HCT116 (cell line): ENCODE measurements around the gene IL17REL. TPM values are rescaled to one million over a fixed set of nuclear protein-coding genes. Genes with fewer than 3 reads are reported as not detected.

Source experiments
- ATAC-seq: fragments of 200-7000 bp; cut with Tn5 transposase; 2 replicates; pipeline ENCODE4 v1.9.1; 2020; ENCODE audit warnings: mild to moderate bottlenecking, moderate library complexity
- BruUV-seq: library from RNA; stranded (reverse); fragments of 400-500 nt; replicated peaks from 2 replicates; lab custom pipeline; 2021; lab: Mats Ljungman, UMichigan
- CTCF ChIA-PET: fragments of 300-600 bp; sonication (Branson Sonifier 250); formaldehyde crosslinking; loops from one replicate; lab custom pipeline; 2021; ENCODE audit warnings: antibody characterized with exemption; lab: Charles Lee
- POLR2A ChIA-PET: fragments of 300-600, 350-600 bp; sonication (Branson Sonifier 250); formaldehyde crosslinking; loops from one replicate; lab custom pipeline; 2021; ENCODE audit warnings: antibody characterized with exemption; lab: Charles Lee
- RAD21 ChIA-PET, 2 experiments: fragments of 300-600 bp; sonication (Branson Sonifier 250); formaldehyde crosslinking; loops; one replicate each; lab custom pipeline; 2023; ENCODE audit warnings: low total read pairs in 2 of 2; ENCODE audit not compliant: uncharacterized antibody in 2 of 2, unreplicated experiment in 2 of 2, low non-redundant PET in 1 of 2; lab: Charles Lee
- DNase-seq: peaks from one replicate; pipeline ENCODE4 v3.0.0-alpha.2; 2010; ENCODE audit warnings: low read depth, low spot score
- H2AFZ ChIP-seq: fragments of 200-600 bp; shearing (Covaris generic), sonication (generic); 2 replicates; pipeline ENCODE4 v1.6.1; 2017; ENCODE audit warnings: low read depth, mixed run types, mixed read lengths, antibody characterized with exemption, low read length; ENCODE audit not compliant: poor library complexity, severe bottlenecking
- H3K27ac ChIP-seq: 2 replicates; pipeline ENCODE4 v1.5.1; 2012; ENCODE audit warnings: low read depth, low read length
- H3K27me3 ChIP-seq: fragments of 200-600 bp; sonication (generic); 2 replicates; pipeline ENCODE4 v1.6.1; 2016; ENCODE audit warnings: mixed run types, low read length, mixed read lengths; ENCODE audit not compliant: insufficient read depth
- H3K36me3 ChIP-seq, 2 experiments: fragments of 200-500 bp in 1 of 2; fragments of 200-600 bp in 1 of 2; sonication (Bioruptor generic) in 1 of 2; sonication (generic) in 1 of 2; 2 replicates each; pipeline versions ENCODE4 v1.5.1 to v1.6.1; 2014 to 2016; ENCODE audit warnings: low read length in 2 of 2, inconsistent platforms in 1 of 2, mixed read lengths in 1 of 2, mixed run types in 1 of 2; ENCODE audit not compliant: insufficient read depth in 2 of 2, control insufficient read depth in 1 of 2
- H3K4me1 ChIP-seq, 2 experiments: fragments of 200-600 bp in 1 of 2; sonication (generic) in 1 of 2; 2 replicates each; pipeline versions ENCODE4 v1.5.1 to v1.6.1; 2012 to 2017; ENCODE audit warnings: low read length in 2 of 2, inconsistent platforms in 1 of 2, mild to moderate bottlenecking in 1 of 2, mixed read lengths in 1 of 2, mixed run types in 1 of 2, moderate library complexity in 1 of 2; ENCODE audit not compliant: insufficient read depth in 2 of 2, control insufficient read depth in 1 of 2
- H3K4me2 ChIP-seq: fragments of 200-600 bp; sonication (generic); 2 replicates; pipeline ENCODE4 v1.6.1; 2017; ENCODE audit warnings: mixed run types, low read length, mixed read lengths
- H3K4me3 ChIP-seq, 2 experiments: fragments of 200-600 bp in 1 of 2; sonication (generic) in 1 of 2; replicated peaks in 1 of 2; 2 replicates each; pipeline ENCODE4 v1.5.1; 2011 to 2016; ENCODE audit warnings: low read length in 2 of 2, control low read depth in 1 of 2, low read depth in 1 of 2, mild to moderate bottlenecking in 1 of 2, mixed read lengths in 1 of 2, mixed run types in 1 of 2
- H3K79me2 ChIP-seq: fragments of 200-600 bp; sonication (generic); 2 replicates; pipeline ENCODE4 v1.6.1; 2017; ENCODE audit warnings: mild to moderate bottlenecking, mixed run types, low read length, moderate library complexity, mixed read lengths; ENCODE audit not compliant: insufficient read depth
- H3K9ac ChIP-seq: fragments of 200-600 bp; sonication (generic); 2 replicates; pipeline ENCODE4 v1.6.1; 2016; ENCODE audit warnings: low read length, mixed read lengths
- H3K9me2 ChIP-seq: fragments of 200-600 bp; sonication (generic), shearing (Covaris generic); 2 replicates; pipeline ENCODE4 v1.6.1; 2017; ENCODE audit warnings: mixed run types, mild to moderate bottlenecking, moderate library complexity; ENCODE audit not compliant: insufficient read depth
- H3K9me3 ChIP-seq, 2 experiments: fragments of 200-500 bp in 1 of 2; fragments of 200-600 bp in 1 of 2; sonication (Bioruptor generic) in 1 of 2; sonication (generic) in 1 of 2; 2 replicates each; pipeline ENCODE4 v1.6.1; 2014 to 2017; ENCODE audit warnings: low read length in 2 of 2, mixed read lengths in 2 of 2, inconsistent platforms in 1 of 2, low read depth in 1 of 2, mild to moderate bottlenecking in 1 of 2, mixed run types in 1 of 2, moderate library complexity in 1 of 2; ENCODE audit not compliant: control insufficient read depth in 1 of 2, insufficient read depth in 1 of 2
- H4K20me1 ChIP-seq: fragments of 200-600 bp; sonication (generic), shearing (Covaris generic); 2 replicates; pipeline ENCODE4 v1.6.1; 2017; ENCODE audit warnings: mixed run types, mild to moderate bottlenecking, moderate library complexity; ENCODE audit not compliant: insufficient read depth
- CEBPB ChIP-seq: IDR thresholded peaks from 2 replicates; pipeline ENCODE4 v1.6.1; 2012; ENCODE audit warnings: low read depth
- CTCF ChIP-seq, 3 experiments: fragments of 200-600 bp in 1 of 3; sonication (generic) in 1 of 3; IDR thresholded peaks in 2 of 3; conservative IDR thresholded peaks in 1 of 3; 2 replicates each; pipeline ENCODE4 v1.5.1; 2012 to 2017; ENCODE audit warnings: low read depth in 2 of 3, low read length in 2 of 3, antibody characterized with exemption in 1 of 3, borderline replicate concordance in 1 of 3, control low read depth in 1 of 3, mild to moderate bottlenecking in 1 of 3, mixed read lengths in 1 of 3, mixed run types in 1 of 3, moderate library complexity in 1 of 3; ENCODE audit not compliant: insufficient read depth in 1 of 3
- EGR1 ChIP-seq: IDR thresholded peaks from 2 replicates; pipeline ENCODE4 v1.6.1; 2012; ENCODE audit warnings: low read depth
- ELF1 ChIP-seq: IDR thresholded peaks from 2 replicates; pipeline ENCODE4 v1.6.1; 2012; ENCODE audit warnings: low read depth, borderline replicate concordance
- EZH2phosphoT487 ChIP-seq: fragments of 200-600 bp; IDR thresholded peaks from 2 replicates; pipeline ENCODE4 v1.6.1; 2018; ENCODE audit warnings: antibody characterized with exemption, borderline replicate concordance
- JUND ChIP-seq: IDR thresholded peaks from 2 replicates; pipeline ENCODE4 v1.6.1; 2012
- SIN3A ChIP-seq: IDR thresholded peaks from 2 replicates; pipeline ENCODE4 v1.6.1; 2012; ENCODE audit warnings: low read depth
- SRF ChIP-seq: IDR thresholded peaks from 2 replicates; pipeline ENCODE4 v1.6.1; 2012; ENCODE audit warnings: low read depth
- ZFX ChIP-seq: fragments of 450-650 bp; IDR thresholded peaks from 2 replicates; pipeline ENCODE4 v1.6.1; 2017
- intact Hi-C: fragments of 100-400 bp; cut with micrococcal nuclease; formaldehyde crosslinking; loops from 2 replicates; pipeline ENCODE4 v1.10.0; 2022
- total RNA-seq: library from RNA; stranded (reverse); gene quantifications from one replicate; pipeline ENCODE4 v1.2.1, GENCODE V29; 2021; ENCODE audit not compliant: unreplicated experiment
- TF ChIP-seq, protein P1 (sequence below): IDR thresholded peaks from 2 replicates; pipeline ENCODE4 v1.6.1; 2012

IL17REL gene
- total RNA-seq, 1 experiment from 2014 or later: not detected

DNA sequence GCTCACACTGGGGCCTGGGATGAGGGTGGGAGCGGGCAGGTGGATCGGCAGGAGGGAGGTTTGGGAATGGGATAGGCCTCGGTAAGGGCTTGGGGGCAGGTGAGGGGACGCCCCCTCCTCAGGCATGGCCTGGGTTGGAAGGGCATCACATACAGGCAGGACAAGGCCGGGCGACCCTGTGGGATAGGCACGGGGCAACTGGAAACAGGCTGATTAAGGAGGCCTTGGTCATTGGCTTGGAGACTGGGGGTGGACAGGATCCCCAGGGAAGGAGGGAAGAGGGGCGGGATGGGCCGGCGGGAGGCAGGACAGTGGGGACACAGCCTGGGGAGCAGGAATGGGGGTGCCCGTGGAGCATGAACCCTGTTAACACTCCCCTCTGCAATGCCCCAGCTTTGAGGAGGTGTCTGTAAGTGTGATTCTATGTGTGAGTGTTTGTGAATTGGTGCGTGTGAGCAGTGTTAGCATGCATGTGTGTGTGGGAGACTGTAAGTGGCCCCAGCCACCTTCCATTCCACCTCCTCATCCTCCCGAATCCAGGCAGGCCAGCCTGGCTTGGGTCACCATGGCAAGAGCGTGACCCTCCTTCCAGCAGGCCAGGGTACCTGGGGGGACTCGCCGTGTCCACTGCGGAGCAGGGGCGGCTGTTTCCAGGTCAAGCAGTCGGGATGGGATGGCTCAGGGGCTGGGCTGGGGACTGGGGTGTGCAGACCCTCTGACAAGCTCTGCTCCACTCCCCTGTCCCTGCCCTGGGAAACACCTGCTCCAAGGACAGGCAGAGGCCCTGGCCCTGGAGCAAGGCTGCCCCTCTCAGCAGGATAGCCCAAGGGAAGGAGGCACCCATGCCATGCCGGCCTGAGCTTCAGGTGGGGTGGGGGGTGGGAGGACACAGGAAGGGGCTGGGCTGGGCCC, 55.4 kb downstream of the IL17REL start (continued):
- no peak for TF ChIP-seq ELF1
- TF ChIP-seq, all 23 proteins: peak for 0

DNA sequence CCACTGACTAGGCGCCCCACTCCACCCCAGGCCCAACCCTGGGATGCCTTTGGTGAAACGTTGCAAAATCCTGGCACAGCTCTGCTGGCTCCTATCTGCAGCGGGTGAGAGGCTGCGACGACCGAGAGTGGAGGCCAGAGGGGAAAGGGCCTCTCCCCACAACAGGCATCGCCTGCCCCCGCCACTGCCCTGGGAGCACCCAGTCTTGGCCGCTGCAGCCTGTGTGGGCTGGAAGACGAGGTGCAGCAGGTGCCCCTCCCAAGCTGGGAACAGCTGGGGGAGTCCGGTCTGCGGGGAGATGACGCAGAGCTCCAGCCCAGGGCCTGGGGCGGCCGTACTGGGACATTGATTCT, 56.2 kb downstream of the IL17REL start:
- no TSS peak for BruUV-seq
- ChIA-PET CTCF (no interaction called here), POLR2A (no interaction called here), RAD21 (no interaction called here)
- TF ChIP-seq SRF: no peak
- TF ChIP-seq, protein P1, sequence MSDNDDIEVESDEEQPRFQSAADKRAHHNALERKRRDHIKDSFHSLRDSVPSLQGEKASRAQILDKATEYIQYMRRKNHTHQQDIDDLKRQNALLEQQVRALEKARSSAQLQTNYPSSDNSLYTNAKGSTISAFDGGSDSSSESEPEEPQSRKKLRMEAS: no peak
- TF ChIP-seq EGR1: no peak
- TF ChIP-seq SIN3A: no peak
- no peak for TF ChIP-seq CTCF (IDR thresholded peaks at IDR 0.05 in 2 of 3, conservative IDR thresholded peaks at IDR 0.05 in 1 of 3; ENCODE audit: borderline replicate concordance in 1 of 3, insufficient read depth in 1 of 3, low read depth in 2 of 3, low read length in 2 of 3)
- no peak for TF ChIP-seq ELF1
- TF ChIP-seq JUND: no peak
- TF ChIP-seq EZH2phosphoT487: no peak
- no peak for TF ChIP-seq CEBPB
- no peak for TF ChIP-seq ZFX
- Histone ChIP-seq H3K27me3 (no peaks in the 10 kb centered on the region), H3K9ac (no peak overlapping the region), H3K36me3 (peaks cover 0 to 1% of the 10 kb centered on the region in 2 experiments; a peak in 1 of 4 replicates), H3K79me2 (peaks cover 6% of the 10 kb centered on the region), H3K9me3 (no peaks in the 10 kb centered on the region), H3K4me1 (peaks cover 22 to 44% of the 10 kb centered on the region in 2 experiments), H3K9me2 (no peaks in the 10 kb centered on the region), H3K4me2 (no peak overlapping the region), H2AFZ (no peak overlapping the region), H3K27ac (no peak overlapping the region), H4K20me1 (no peaks in the 10 kb centered on the region), H3K4me3 (no peak overlapping the region)
- ATAC-seq (no peak), DNase-seq (no peak)
- intact Hi-C loops: no loop called here
